Measurements from ENCODE around the gene SLC22A14.
"Not testable (repeated sequence)": the region's sequence is repeated elsewhere in the genome, so short reads cannot be mapped to it uniquely, and the experiment has no call there.

Gene SLC22A14, protein sequence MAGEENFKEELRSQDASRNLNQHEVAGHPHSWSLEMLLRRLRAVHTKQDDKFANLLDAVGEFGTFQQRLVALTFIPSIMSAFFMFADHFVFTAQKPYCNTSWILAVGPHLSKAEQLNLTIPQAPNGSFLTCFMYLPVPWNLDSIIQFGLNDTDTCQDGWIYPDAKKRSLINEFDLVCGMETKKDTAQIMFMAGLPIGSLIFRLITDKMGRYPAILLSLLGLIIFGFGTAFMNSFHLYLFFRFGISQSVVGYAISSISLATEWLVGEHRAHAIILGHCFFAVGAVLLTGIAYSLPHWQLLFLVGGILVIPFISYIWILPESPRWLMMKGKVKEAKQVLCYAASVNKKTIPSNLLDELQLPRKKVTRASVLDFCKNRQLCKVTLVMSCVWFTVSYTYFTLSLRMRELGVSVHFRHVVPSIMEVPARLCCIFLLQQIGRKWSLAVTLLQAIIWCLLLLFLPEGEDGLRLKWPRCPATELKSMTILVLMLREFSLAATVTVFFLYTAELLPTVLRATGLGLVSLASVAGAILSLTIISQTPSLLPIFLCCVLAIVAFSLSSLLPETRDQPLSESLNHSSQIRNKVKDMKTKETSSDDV

GRCh38 chr3:38281895-38282686 is at the start of gene SLC22A14:
SLC22A14 (plus strand) TSS chr3:38282294; CDS start chr3:38306027, 23,733 bp downstream.
- DNase-seq (ENCODE audit: low read depth in 1 of 2, low spot score in 1 of 2) = no peak
- TF ChIP-seq JUND (IDR thresholded peaks at IDR 0.05; ENCODE audit: low read depth) = no peak
- in situ Hi-C loops (cut with HindIII; ENCODE audit: low pct_unique_long_range_greater_than_20kb, low sequenced_read_pairs) = no loop called here

DNA sequence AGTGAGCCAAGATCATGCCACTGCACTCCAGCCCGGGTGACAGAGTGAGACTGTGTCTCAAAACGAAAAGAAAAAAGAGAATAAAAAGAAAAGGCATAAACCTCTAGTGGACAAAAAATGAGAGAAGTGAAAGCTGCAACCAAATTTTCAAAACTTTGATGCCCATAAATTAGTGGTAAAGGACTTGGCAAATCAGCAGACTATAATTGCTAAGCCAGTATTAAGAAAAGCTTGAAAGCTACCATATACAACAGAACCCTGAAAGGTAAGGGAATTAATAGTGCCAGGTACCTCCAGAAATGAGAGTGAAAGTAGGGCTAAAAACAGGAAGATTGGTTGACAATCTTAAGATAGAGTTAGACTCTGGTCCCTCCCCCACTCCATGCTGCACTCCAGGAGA is 49.4 kb upstream of the SLC22A14 start:
- in situ Hi-C loops (cut with HindIII; ENCODE audit: low pct_unique_long_range_greater_than_20kb, low sequenced_read_pairs) = no loop called here
- no peak for TF ChIP-seq JUND (IDR thresholded peaks at IDR 0.05; ENCODE audit: low read depth)
- DNase-seq (ENCODE audit: low read depth in 1 of 2, low spot score in 1 of 2) = no peak

GRCh38 chr3:38235466-38235865 is 46.6 kb upstream of the SLC22A14 start:
- no peak for DNase-seq (ENCODE audit: low read depth in 1 of 2, low spot score in 1 of 2)
- TF ChIP-seq JUND (IDR thresholded peaks at IDR 0.05; ENCODE audit: low read depth) = no peak
- in situ Hi-C loops (cut with HindIII; ENCODE audit: low pct_unique_long_range_greater_than_20kb, low sequenced_read_pairs) = no loop called here

- TF ChIP-seq JUND (IDR thresholded peaks at IDR 0.05; ENCODE audit: low read depth) = no peak
- no peak for DNase-seq (ENCODE audit: low read depth in 1 of 2, low spot score in 1 of 2)
- in situ Hi-C loops (cut with HindIII; ENCODE audit: low pct_unique_long_range_greater_than_20kb, low sequenced_read_pairs) = no loop called here
Measured at GRCh38 chr3:38238416-38239008, 43.6 kb upstream of the SLC22A14 start.

DNA sequence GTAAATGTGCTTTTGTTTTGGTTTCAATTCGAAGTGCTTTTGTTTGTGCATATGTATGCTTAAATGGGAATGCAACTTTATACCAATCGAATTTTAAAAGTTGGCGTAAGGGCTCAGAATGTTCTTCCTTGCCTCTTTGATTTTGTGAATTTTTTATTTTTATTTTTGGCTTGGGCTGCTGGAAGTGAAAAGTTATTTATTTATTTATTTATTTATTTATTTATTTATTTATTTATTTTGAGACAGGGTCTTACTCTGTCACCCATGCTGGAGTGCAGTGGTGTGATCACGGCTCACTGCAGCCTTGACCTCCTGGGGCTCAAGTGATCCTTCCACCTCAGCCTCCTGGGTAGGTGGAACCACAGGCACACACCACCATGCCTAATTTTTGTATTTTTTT is 39.3 kb upstream of the SLC22A14 start:
- in situ Hi-C loops (cut with HindIII; ENCODE audit: low pct_unique_long_range_greater_than_20kb, low sequenced_read_pairs); DNase-seq (ENCODE audit: low read depth in 1 of 2, low spot score in 1 of 2): not testable (repeated sequence)

GRCh38 chr3:38245930-38246329 is 36.2 kb upstream of the SLC22A14 start:
- in situ Hi-C loops (cut with HindIII; ENCODE audit: low pct_unique_long_range_greater_than_20kb, low sequenced_read_pairs) = no loop called here
- no peak for DNase-seq (ENCODE audit: low read depth in 1 of 2, low spot score in 1 of 2)
- TF ChIP-seq JUND (IDR thresholded peaks at IDR 0.05; ENCODE audit: low read depth) = no peak

DNA sequence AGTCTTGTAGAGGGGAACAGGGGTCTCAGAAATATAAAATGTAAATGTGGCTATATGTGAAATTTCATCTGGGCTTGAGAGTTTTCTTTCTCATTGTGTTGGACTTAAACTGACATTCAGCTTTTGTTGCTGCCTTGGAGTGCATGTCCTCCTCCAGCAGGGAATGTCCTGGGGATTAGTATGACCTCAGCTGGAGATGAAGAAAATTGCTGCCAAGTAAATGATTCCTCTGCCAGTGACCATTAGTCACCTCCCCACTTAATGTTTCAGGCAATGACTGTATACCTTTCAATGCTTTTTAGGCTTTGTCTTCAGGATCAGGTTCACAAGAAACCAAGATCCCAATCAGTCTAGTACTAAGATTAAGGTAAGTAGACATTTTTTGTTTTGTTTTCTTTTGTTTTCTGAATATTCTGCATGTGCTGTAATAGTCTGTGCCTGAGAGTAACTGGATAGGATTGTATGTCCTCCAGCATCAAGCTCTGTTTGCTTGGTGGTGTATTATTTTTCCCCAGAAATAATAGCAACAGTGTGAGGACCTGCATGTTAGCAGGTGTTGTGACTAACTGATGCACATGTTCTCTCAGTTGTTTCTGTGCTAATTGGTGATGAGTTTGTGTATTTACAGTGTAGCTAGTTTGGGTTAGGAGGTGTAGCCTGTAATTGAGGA is 34.6 kb upstream of the SLC22A14 start:
- in situ Hi-C loops (cut with HindIII; ENCODE audit: low pct_unique_long_range_greater_than_20kb, low sequenced_read_pairs) = no loop called here
- peak; percentile 54 to 66 for DNase-seq (ENCODE audit: low read depth in 1 of 2, low spot score in 1 of 2)
- no peak for TF ChIP-seq JUND (IDR thresholded peaks at IDR 0.05; ENCODE audit: low read depth)

- no peak for TF ChIP-seq JUND (IDR thresholded peaks at IDR 0.05; ENCODE audit: low read depth)
Measured at GRCh38 chr3:38250198-38250597, 31.9 kb upstream of the SLC22A14 start.

GRCh38 chr3:38251197-38251596 is 30.9 kb upstream of the SLC22A14 start:
- TF ChIP-seq JUND (IDR thresholded peaks at IDR 0.05; ENCODE audit: low read depth) = no peak
- DNase-seq (ENCODE audit: low read depth in 1 of 2, low spot score in 1 of 2) = no peak
- in situ Hi-C loops (cut with HindIII; ENCODE audit: low pct_unique_long_range_greater_than_20kb, low sequenced_read_pairs) = no loop called here

More at GRCh38 chr3:38250198-38250597, 31.9 kb upstream of the SLC22A14 start:
- in situ Hi-C loops (cut with HindIII; ENCODE audit: low pct_unique_long_range_greater_than_20kb, low sequenced_read_pairs) = no loop called here
- no peak for DNase-seq (ENCODE audit: low read depth in 1 of 2, low spot score in 1 of 2)

DNA sequence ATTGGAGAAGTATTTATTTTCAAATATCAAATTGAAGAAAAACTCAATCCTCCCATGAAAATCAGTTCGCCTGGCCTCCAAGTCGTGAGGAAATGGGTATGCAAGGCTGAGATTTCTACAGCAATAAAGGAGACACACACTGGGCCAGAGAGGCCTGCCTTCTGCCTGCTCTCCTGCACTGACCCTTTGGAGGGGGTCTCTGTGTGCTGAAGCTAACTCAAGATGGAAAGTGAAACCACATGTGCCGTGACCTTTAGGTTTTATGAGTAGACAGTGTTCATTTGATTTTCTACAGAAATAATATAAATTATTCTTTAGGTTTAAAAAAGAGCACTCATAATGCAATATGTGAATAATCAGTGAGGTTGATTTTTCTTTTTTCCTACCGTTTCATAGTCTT is 28.4 kb upstream of the SLC22A14 start:
- no peak for TF ChIP-seq JUND (IDR thresholded peaks at IDR 0.05; ENCODE audit: low read depth)
- in situ Hi-C loops (cut with HindIII; ENCODE audit: low pct_unique_long_range_greater_than_20kb, low sequenced_read_pairs) = no loop called here
- no peak for DNase-seq (ENCODE audit: low read depth in 1 of 2, low spot score in 1 of 2)

- in situ Hi-C loops (cut with HindIII; ENCODE audit: low pct_unique_long_range_greater_than_20kb, low sequenced_read_pairs) = no loop called here
- no peak for TF ChIP-seq JUND (IDR thresholded peaks at IDR 0.05; ENCODE audit: low read depth)
- DNase-seq (ENCODE audit: low read depth in 1 of 2, low spot score in 1 of 2) = no peak
Measured at GRCh38 chr3:38254872-38255271, 27.2 kb upstream of the SLC22A14 start.

DNA sequence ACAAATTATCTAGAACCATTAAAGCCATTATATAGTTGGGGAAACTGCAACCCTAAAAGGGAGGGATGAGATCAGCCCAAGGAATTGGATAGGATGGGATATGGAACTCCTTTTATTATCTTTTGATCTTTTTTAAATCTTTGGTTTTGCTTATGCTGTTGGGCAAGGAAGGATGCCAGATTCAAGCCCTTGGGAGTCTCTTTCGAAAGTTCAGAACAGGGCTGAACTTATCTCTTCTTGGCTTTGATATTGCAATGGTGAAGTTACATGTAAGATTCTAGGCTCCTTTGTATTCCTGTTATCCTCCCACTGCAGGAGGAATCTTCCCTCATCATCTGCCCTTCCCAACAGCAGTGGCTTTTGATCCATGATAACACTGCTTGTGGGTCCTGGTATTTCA is 26.5 kb upstream of the SLC22A14 start:
- DNase-seq (ENCODE audit: low read depth in 1 of 2, low spot score in 1 of 2) = no peak
- TF ChIP-seq JUND (IDR thresholded peaks at IDR 0.05; ENCODE audit: low read depth) = no peak
- in situ Hi-C loops (cut with HindIII; ENCODE audit: low pct_unique_long_range_greater_than_20kb, low sequenced_read_pairs) = no loop called here
